C4-2B (cell line): ENCODE measurements around the gene FAM98A.

Source experiments
- H3K27ac ChIP-seq: fragments of 450-650 bp; 2 replicates; pipeline ENCODE4 v1.5.1; 2017
- ZFX ChIP-seq: fragments of 450-650 bp; IDR thresholded peaks from 2 replicates; pipeline ENCODE4 v1.6.1; 2017
- TF ChIP-seq, protein P1 (sequence below): fragments of 450-650 bp; conservative IDR thresholded peaks from 2 replicates; pipeline ENCODE4 v1.5.1; 2017; ENCODE audit warnings: mild to moderate bottlenecking

Gene FAM98A

GRCh38 chr2:33607251-33607721 lies 8.2 kb upstream of the FAM98A start:
- H3K27ac ChIP-seq = no peak overlapping the region
- TF ChIP-seq ZFX = no peak
- TF ChIP-seq, protein P1, sequence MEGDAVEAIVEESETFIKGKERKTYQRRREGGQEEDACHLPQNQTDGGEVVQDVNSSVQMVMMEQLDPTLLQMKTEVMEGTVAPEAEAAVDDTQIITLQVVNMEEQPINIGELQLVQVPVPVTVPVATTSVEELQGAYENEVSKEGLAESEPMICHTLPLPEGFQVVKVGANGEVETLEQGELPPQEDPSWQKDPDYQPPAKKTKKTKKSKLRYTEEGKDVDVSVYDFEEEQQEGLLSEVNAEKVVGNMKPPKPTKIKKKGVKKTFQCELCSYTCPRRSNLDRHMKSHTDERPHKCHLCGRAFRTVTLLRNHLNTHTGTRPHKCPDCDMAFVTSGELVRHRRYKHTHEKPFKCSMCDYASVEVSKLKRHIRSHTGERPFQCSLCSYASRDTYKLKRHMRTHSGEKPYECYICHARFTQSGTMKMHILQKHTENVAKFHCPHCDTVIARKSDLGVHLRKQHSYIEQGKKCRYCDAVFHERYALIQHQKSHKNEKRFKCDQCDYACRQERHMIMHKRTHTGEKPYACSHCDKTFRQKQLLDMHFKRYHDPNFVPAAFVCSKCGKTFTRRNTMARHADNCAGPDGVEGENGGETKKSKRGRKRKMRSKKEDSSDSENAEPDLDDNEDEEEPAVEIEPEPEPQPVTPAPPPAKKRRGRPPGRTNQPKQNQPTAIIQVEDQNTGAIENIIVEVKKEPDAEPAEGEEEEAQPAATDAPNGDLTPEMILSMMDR = no peak

GRCh38 chr2:33606622-33607021 lies 7.5 kb upstream of the FAM98A start:
- H3K27ac ChIP-seq = no peak overlapping the region
- TF ChIP-seq, protein P1 = no peak
- no peak for TF ChIP-seq ZFX

DNA sequence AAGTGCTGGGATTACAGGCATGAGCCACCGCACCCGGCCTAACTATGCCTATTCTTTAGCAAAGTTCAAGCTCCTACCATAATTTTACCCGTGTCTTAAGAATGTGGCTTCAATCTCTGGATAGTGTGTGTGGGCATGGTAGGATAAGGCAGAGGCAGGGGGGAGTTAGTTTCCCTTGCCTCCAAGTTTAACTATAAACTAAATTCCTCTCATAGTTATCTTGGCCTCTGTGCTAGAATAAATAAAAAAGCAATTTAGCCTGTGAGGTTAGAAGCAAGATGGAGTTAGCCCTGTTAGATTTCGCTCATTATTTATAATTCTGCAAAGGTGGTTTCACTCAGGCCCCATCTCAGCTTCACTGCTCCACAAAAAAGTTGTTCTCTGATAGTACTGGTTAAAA lies 7.0 kb upstream of the FAM98A start:
- TF ChIP-seq, protein P1 = no peak
- TF ChIP-seq ZFX = no peak
- H3K27ac ChIP-seq = no peak overlapping the region

DNA sequence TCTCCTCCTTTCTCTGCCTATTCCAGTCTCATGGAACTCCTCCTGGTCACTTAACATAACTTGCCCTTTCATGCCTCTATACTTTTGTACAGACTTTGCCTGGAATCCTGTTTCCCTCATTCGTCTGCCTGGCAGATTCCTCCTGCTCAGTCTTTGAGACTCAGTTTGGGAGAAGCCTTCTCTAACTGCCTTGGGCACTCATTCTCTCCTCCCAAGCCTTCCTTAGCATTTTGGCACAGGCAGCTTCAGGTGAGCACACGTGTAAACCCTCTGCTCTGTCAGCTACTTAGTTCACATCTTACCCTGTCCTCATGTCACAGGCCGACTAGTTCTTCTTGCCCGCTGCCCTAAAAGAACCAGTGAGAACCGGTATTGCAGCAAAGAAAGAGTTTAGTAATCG lies 6.0 kb upstream of the FAM98A start:
- TF ChIP-seq ZFX = no peak
- TF ChIP-seq, protein P1 = no peak
- H3K27ac ChIP-seq = no peak overlapping the region

DNA sequence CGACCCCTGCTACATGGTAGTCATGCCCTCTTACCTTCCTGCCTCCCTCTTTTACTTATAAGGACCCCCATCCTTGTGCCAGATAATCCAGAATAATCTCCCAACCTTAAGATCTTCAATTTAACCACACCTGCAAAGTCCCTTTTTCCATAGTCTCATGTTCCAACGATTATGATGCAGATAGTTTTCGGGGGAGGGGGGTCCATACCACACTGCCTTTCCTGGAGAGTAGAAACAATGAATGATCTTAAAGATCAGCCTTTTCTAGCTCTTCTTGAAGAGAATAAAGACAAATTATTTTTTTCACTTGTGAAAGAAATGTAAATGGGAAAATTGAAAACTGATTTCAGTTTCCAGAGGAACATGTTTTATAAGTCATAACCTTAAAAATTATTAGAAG lies 4.3 kb upstream of the FAM98A start:
- TF ChIP-seq, protein P1 = no peak
- H3K27ac ChIP-seq = no peak overlapping the region

DNA sequence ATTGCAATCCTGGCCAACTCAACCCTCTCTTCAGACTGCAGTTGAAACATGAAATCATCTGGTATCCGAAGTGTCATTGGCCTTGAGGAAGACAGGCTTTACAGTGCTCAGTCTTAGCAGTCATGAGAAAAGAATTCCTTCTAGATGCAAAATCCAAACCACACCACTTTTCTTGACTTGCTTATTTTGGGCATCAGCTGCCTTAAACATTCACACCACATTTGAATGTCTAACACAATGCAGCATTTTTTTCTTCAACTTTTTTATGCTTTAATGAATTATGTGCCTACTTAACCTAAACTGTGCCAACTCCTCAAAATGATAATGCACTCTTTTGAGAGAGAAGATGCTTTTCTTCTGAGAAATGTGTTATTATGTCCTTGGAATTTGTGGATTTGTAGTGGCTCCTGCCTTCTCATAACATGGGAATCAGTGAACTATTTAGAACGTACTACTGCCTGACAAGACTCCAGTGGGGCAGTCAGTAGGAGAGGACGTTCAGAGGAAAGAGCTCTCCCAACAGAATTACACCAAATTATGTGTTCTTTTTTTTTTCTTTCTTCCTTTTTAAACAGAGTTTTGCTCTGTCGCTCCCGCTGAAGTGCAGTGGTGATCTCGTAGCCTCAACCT lies 3.2 kb upstream of the FAM98A start:
- H3K27ac ChIP-seq = no peak overlapping the region
- no peak for TF ChIP-seq ZFX
- TF ChIP-seq, protein P1 = no peak

GRCh38 chr2:33599943-33600192 lies 769 bp upstream of the FAM98A start:
- peak overlapping the region; percentile 82 for H3K27ac ChIP-seq
- no peak for TF ChIP-seq ZFX
- TF ChIP-seq, protein P1 = no peak
